ENCODE measurements around the gene ABL2. TPM values are rescaled to one million over a fixed set of nuclear protein-coding genes. Genes with fewer than 3 reads are reported as not detected.

The ABL2 gene
- total RNA-seq, 1 donor from 2014 or later = 9.0 TPM

GRCh38 chr1:179129702-179130473, 99.6 kb downstream of the ABL2 start:
- Histone ChIP-seq H3K4me3 (peak overlapping the region; percentile 57), H3K27me3 (ENCODE audit: low read depth) (no peaks in the 10 kb centered on the region), H3K36me3 (peaks cover 23% of the 10 kb centered on the region), H3K9me3 (replicated peaks) (no peaks in the 10 kb centered on the region), H3K27ac (replicated peaks) (peak overlapping the region; percentile 77), H3K4me1 (peaks cover 21% of the 10 kb centered on the region)
- intact Hi-C loops (cut with micrococcal nuclease) = loop anchor here (10.0 kb wide), 1 partner anchor 65 kb away; no protein-coding TSS in a partner anchor
- no peak for TF ChIP-seq CTCF (IDR thresholded peaks at IDR 0.05; ENCODE audit: borderline replicate concordance)
- no peak for DNase-seq

- intact Hi-C loops (cut with micrococcal nuclease) = loop anchor here (10.0 kb wide), 1 partner anchor 66 kb away; no protein-coding TSS in a partner anchor
- Histone ChIP-seq H3K36me3 (peaks cover 23% of the 10 kb centered on the region), H3K4me3 (no peak overlapping the region), H3K9me3 (replicated peaks) (no peaks in the 10 kb centered on the region), H3K27ac (replicated peaks) (no peak overlapping the region), H3K27me3 (ENCODE audit: low read depth) (no peaks in the 10 kb centered on the region), H3K4me1 (peaks cover 21% of the 10 kb centered on the region)
- TF ChIP-seq CTCF (IDR thresholded peaks at IDR 0.05; ENCODE audit: borderline replicate concordance) = no peak
- no peak for DNase-seq
Measured at GRCh38 chr1:179128520-179128919, 101.0 kb downstream of the ABL2 start.

GRCh38 chr1:179127163-179127895, 102.1 kb downstream of the ABL2 start:
- H3K27me3 ChIP-seq (ENCODE audit: low read depth) = no peaks in the 10 kb centered on the region
- peaks cover 21% of the 10 kb centered on the region for H3K4me1 ChIP-seq
- no peak overlapping the region for H3K4me3 ChIP-seq
- no peaks in the 10 kb centered on the region for H3K9me3 ChIP-seq (replicated peaks)
- intact Hi-C loops (cut with micrococcal nuclease) = loop anchor here (10.0 kb wide), 1 partner anchor 67 kb away; no protein-coding TSS in a partner anchor
- DNase-seq = no peak
- peak overlapping the region; percentile 21 for H3K27ac ChIP-seq (replicated peaks)
- no peak for TF ChIP-seq CTCF (IDR thresholded peaks at IDR 0.05; ENCODE audit: borderline replicate concordance)
- H3K36me3 ChIP-seq = peaks cover 23% of the 10 kb centered on the region

- intact Hi-C loops (cut with micrococcal nuclease) = loop anchor here (10.0 kb wide), 1 partner anchor 68 kb away; no protein-coding TSS in a partner anchor
- TF ChIP-seq CTCF (IDR thresholded peaks at IDR 0.05; ENCODE audit: borderline replicate concordance) = no peak
- no peak overlapping the region for H3K4me3 ChIP-seq
- DNase-seq = no peak
- peaks cover 21% of the 10 kb centered on the region for H3K4me1 ChIP-seq
- peaks cover 23% of the 10 kb centered on the region for H3K36me3 ChIP-seq
- H3K9me3 ChIP-seq (replicated peaks) = no peaks in the 10 kb centered on the region
- H3K27me3 ChIP-seq (ENCODE audit: low read depth) = no peaks in the 10 kb centered on the region
- peak overlapping the region; percentile 21 for H3K27ac ChIP-seq (replicated peaks)
Measured at GRCh38 chr1:179126338-179127060, 103.0 kb downstream of the ABL2 start.

GRCh38 chr1:179124873-179125272, 104.6 kb downstream of the ABL2 start:
- intact Hi-C loops (cut with micrococcal nuclease) = loop anchor here (10.0 kb wide), 1 partner anchor 70 kb away; no protein-coding TSS in a partner anchor
- peaks cover 18% of the 10 kb centered on the region for H3K4me1 ChIP-seq
- no peak overlapping the region for H3K27ac ChIP-seq (replicated peaks)
- TF ChIP-seq CTCF (IDR thresholded peaks at IDR 0.05; ENCODE audit: borderline replicate concordance) = no peak
- no peaks in the 10 kb centered on the region for H3K9me3 ChIP-seq (replicated peaks)
- H3K27me3 ChIP-seq (ENCODE audit: low read depth) = no peaks in the 10 kb centered on the region
- no peak for DNase-seq
- H3K4me3 ChIP-seq = no peak overlapping the region
- peaks cover 7% of the 10 kb centered on the region for H3K36me3 ChIP-seq

All from left ventricle myocardium inferior (tissue), 1 donor.